GM10266 (cell line): ENCODE measurements around the gene DYNC1I1.
A peak's percentile ranks its signal among the peaks of the same experiment; 100 is the strongest.

Source experiments
- DNase-seq: peaks from one replicate; pipeline ENCODE4 v3.0.0; 2012; ENCODE audit errors: extremely low spot score
- CTCF ChIP-seq: IDR thresholded peaks from 2 replicates; pipeline ENCODE4 v1.5.1; 2012; ENCODE audit warnings: mild to moderate bottlenecking, low read depth; ENCODE audit not compliant: control insufficient read depth, insufficient read depth; ENCODE audit errors: missing control alignments

DYNC1I1 gene

GRCh38 chr7:95820778-95821177, 48.4 kb downstream of the DYNC1I1 start:
- TF ChIP-seq CTCF = no peak

DNA sequence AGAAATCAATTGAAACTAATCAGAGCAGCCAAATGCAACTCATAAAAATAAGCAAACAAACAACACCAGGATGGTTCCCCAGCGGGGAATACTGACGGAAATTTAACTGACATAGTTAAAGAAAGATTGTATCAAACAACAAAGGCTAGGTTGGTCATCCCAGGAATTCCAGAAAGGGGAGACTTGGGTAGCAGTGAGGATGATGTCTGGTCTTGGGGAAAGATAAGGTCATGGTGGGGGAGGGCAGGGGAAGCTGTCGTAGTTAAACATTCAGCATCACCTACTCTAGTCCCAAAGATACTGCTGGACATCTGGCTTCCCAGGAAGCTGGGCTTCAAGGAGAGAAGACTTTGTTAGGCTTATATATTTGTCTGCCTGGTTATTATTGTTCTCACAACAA, 50.4 kb downstream of the DYNC1I1 start:
- TF ChIP-seq CTCF = no peak

More at GRCh38 chr7:95820778-95821177, 48.4 kb downstream of the DYNC1I1 start:
- no peak for DNase-seq

DNA sequence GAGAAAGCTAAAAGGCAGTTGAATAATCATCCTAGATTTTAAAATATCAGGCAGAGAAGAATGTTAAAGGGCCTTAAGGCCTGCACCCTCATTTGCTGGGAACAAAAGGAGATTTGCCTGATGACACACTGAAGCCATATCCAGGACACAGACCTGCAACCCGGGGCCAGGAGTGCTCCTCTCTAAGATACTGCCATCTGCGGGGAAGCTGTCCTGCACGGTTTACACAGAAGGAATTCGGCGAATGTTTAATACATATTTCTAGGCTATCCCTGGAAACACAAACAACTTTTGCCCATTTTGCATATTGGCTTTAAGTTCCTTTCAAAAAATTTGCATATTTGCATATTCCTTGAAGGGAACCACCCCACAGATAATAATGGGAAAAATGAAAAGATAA, 52.3 kb downstream of the DYNC1I1 start:
- DNase-seq = no peak
- no peak for TF ChIP-seq CTCF

More for the DNA sequence above, 50.4 kb downstream of the DYNC1I1 start:
- DNase-seq = no peak

GRCh38 chr7:95828824-95829790, 56.8 kb downstream of the DYNC1I1 start:
- no peak for DNase-seq
- no peak for TF ChIP-seq CTCF

DNA sequence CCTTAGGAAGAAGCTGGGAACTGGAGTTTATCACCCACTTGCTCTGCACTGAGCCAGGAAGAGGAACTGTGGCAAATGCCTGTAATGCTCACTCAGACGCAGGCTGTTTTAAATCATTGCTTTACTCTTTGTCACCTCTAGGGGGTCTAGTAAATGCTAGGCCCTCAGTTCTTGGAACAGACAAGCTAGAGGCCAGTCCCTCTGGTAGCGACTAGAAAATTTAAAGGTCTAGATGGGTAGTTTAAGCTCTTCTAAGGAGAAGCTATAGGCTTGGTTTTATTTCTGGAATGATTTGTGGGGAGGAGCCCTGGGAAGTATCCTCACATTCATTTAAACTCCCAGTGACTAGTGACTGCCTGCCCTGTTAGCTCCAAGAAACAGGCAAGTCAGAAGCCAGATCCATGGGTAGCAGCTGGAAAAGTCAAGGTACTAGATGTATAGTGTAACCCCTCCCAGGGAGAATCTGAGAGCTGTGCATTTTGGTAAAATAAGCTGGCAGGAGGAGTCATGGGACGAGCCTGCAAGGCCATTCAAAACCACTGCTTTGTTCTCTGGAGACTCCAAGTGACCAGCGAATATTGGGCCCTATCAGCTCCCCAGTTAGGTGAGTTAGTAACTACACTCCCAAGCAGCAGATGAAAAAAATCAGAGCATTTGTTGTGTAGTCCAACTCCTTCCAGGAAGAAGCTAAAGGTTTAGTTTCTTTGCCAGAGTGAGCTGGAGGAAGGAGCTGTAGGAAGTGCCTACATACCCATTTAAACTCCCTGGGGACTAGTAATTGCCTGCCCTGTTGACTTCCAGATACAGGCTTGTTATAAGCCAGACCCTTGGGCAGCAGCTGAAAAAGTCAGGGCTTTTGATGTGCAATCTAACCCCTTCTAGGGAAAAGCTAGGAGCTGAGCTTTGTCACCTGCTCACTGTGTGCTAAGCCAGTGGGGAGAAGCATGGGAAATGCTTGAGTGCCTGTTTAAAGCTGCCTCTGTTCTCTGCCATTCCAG, 68.9 kb downstream of the DYNC1I1 start:
- peak; percentile 18 for DNase-seq
- peak; percentile 38 for TF ChIP-seq CTCF

GRCh38 chr7:95843286-95843685, 70.9 kb downstream of the DYNC1I1 start:
- no peak for TF ChIP-seq CTCF
- no peak for DNase-seq
